Thyroid gland (tissue), 4 donors: Measurements from ENCODE around the gene SEMA6A.

ENCODE experiments used
- POLR2A ChIP-seq, 2 donors: fragments of 450-650 bp; IDR thresholded peaks; one replicate each; pipeline ENCODE4 v1.6.1; 2017; ENCODE audit warnings: antibody characterized with exemption in 2 of 2, mild to moderate bottlenecking in 2 of 2, moderate library complexity in 1 of 2
- TF ChIP-seq, protein P1 (sequence below), 6 experiments: fragments of 200-600 bp in 3 of 6; fragments of 450-650 bp in 3 of 6; sonication (generic) in 3 of 6; IDR thresholded peaks; one replicate each; pipeline ENCODE4 v1.5.1; 2016 to 2019; ENCODE audit warnings: antibody characterized with exemption in 6 of 6, mild to moderate bottlenecking in 2 of 6, inconsistent platforms in 1 of 6, moderate library complexity in 1 of 6

DNA sequence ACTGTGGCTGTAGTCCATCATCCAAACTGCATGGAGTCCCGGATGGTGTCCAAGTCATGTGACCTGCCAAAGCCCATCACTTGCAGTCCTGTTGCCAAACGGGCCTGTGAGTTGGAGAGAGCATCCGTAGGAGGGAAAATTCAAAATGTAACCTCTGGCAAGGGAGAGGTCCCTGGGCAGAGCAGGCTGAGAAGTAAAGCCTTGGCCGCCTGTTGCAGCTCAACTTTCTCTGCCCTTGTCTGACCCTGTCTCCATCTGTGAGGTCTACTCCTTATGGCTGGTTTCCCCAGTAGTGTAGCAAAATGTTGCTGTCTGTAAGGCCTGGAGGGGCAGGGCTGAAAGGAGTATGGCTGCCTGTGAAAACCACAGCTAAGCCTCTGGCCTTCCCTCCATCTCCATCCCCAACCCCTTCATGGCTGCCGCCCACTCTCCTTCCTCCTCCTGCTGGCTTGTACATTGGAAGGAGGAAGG lies 163.5 kb downstream of the SEMA6A start:
- no peak for TF ChIP-seq POLR2A (IDR thresholded peaks at IDR 0.05)
- TF ChIP-seq, protein P1, sequence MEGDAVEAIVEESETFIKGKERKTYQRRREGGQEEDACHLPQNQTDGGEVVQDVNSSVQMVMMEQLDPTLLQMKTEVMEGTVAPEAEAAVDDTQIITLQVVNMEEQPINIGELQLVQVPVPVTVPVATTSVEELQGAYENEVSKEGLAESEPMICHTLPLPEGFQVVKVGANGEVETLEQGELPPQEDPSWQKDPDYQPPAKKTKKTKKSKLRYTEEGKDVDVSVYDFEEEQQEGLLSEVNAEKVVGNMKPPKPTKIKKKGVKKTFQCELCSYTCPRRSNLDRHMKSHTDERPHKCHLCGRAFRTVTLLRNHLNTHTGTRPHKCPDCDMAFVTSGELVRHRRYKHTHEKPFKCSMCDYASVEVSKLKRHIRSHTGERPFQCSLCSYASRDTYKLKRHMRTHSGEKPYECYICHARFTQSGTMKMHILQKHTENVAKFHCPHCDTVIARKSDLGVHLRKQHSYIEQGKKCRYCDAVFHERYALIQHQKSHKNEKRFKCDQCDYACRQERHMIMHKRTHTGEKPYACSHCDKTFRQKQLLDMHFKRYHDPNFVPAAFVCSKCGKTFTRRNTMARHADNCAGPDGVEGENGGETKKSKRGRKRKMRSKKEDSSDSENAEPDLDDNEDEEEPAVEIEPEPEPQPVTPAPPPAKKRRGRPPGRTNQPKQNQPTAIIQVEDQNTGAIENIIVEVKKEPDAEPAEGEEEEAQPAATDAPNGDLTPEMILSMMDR (IDR thresholded peaks at IDR 0.05): no peak
